Stimulated activated CD4-positive, alpha-beta T cell treated with anti-CD3 and anti-CD28 coated beads, TNF-alpha, amount 100 ng/mL, for 1 hour (primary cell): ENCODE results near the gene LARP4B.
"Not testable (repeated sequence)": the region's sequence is repeated elsewhere in the genome, so short reads cannot be mapped to it uniquely, and the experiment has no call there.

ENCODE experiments used
- DNase-seq, 3 donors: peaks; one replicate each; pipeline ENCODE4 v3.0.0-alpha.2; 2020; ENCODE audit warnings: low read depth in 3 of 3, low spot score in 1 of 3

Gene LARP4B

GRCh38 chr10:958856-959255 lies 27.4 kb upstream of the LARP4B start:
- DNase-seq, result no peak

GRCh38 chr10:958106-958505 lies 26.6 kb upstream of the LARP4B start:
- DNase-seq, result no peak

GRCh38 chr10:955820-956217 lies 24.3 kb upstream of the LARP4B start:
- DNase-seq, result no peak

- no peak for DNase-seq
These were observed 23.8 kb upstream of the LARP4B start for GRCh38 chr10:955127-955819.

- no peak for DNase-seq
These were observed 22.9 kb upstream of the LARP4B start for GRCh38 chr10:954396-954795.

GRCh38 chr10:953836-954235 lies 22.3 kb upstream of the LARP4B start:
- no peak for DNase-seq

- DNase-seq, result no peak
These were observed 17.9 kb upstream of the LARP4B start for GRCh38 chr10:949446-949845.

- DNase-seq, result no peak
These were observed 16.8 kb upstream of the LARP4B start for GRCh38 chr10:948347-948746.

- no peak for DNase-seq
These were observed 16.4 kb upstream of the LARP4B start for GRCh38 chr10:947881-948280.

GRCh38 chr10:947051-947450 lies 15.5 kb upstream of the LARP4B start:
- no peak for DNase-seq

GRCh38 chr10:945778-946177 lies 14.3 kb upstream of the LARP4B start:
- DNase-seq, result no peak

GRCh38 chr10:944034-944831 lies 12.7 kb upstream of the LARP4B start:
- no peak for DNase-seq

- DNase-seq, result no peak
These were observed 12.0 kb upstream of the LARP4B start for GRCh38 chr10:943334-944033.

GRCh38 chr10:938941-939678 lies 7.6 kb upstream of the LARP4B start:
- no peak for DNase-seq

- no peak for DNase-seq
These were observed 3.4 kb upstream of the LARP4B start for GRCh38 chr10:934746-935406.

GRCh38 chr10:934165-934564 lies 2.7 kb upstream of the LARP4B start:
- DNase-seq, result not testable (repeated sequence)

- no peak for DNase-seq
These were observed 1.1 kb upstream of the LARP4B start for GRCh38 chr10:932589-932988.

GRCh38 chr10:930625-931325 lies 730 bp downstream of the LARP4B start:
- no peak for DNase-seq

GRCh38 chr10:929960-930624 lies 1.4 kb downstream of the LARP4B start:
- no peak for DNase-seq

- DNase-seq, result no peak
These were observed 4.4 kb downstream of the LARP4B start for GRCh38 chr10:927131-927530.
